ENCODE results near the gene FN1.

Gene FN1

GRCh38 chr2:215405722-215406581, 29.9 kb downstream of the FN1 start:
- DNase-seq = no peak

- DNase-seq = no peak
These were observed 31.4 kb downstream of the FN1 start for GRCh38 chr2:215404348-215405012.

GRCh38 chr2:215403441-215404347, 32.2 kb downstream of the FN1 start:
- DNase-seq = no peak

GRCh38 chr2:215401896-215402379, 33.9 kb downstream of the FN1 start:
- DNase-seq = no peak

GRCh38 chr2:215399067-215399716, 36.7 kb downstream of the FN1 start:
- no peak for DNase-seq

- DNase-seq = no peak
These were observed 38.1 kb downstream of the FN1 start for GRCh38 chr2:215397632-215398341.

- no peak for DNase-seq
These were observed 39.1 kb downstream of the FN1 start for GRCh38 chr2:215396595-215397313.

- DNase-seq = no peak
These were observed 40.0 kb downstream of the FN1 start for GRCh38 chr2:215395687-215396460.

- DNase-seq = no peak
These were observed 41.6 kb downstream of the FN1 start for GRCh38 chr2:215394102-215394805.

- no peak for DNase-seq
These were observed 43.1 kb downstream of the FN1 start for GRCh38 chr2:215392687-215393270.

GRCh38 chr2:215392164-215392563, 43.7 kb downstream of the FN1 start:
- DNase-seq = no peak

- no peak for DNase-seq
These were observed 44.3 kb downstream of the FN1 start for GRCh38 chr2:215391531-215391930.

- DNase-seq = no peak
These were observed 45.3 kb downstream of the FN1 start for GRCh38 chr2:215390550-215390913.

GRCh38 chr2:215388002-215388728, 47.7 kb downstream of the FN1 start:
- no peak for DNase-seq

- no peak for DNase-seq
These were observed 49.3 kb downstream of the FN1 start for GRCh38 chr2:215386566-215386965.

GRCh38 chr2:215384710-215385109, 51.2 kb downstream of the FN1 start:
- DNase-seq = no peak

- DNase-seq = no peak
These were observed 52.1 kb downstream of the FN1 start for GRCh38 chr2:215383652-215384279.

- DNase-seq = no peak
These were observed 53.4 kb downstream of the FN1 start for GRCh38 chr2:215382480-215382879.
